Upper lobe of left lung (tissue), 6 donors: Measurements from ENCODE around the gene ATP6V1C2. TPM values are rescaled to one million over a fixed set of nuclear protein-coding genes. Genes with fewer than 3 reads are reported as not detected.

Experiments used
- ATAC-seq, 2 donors: fragments of 200-7000 bp; cut with Tn5 transposase; one replicate each; pipeline ENCODE4 v1.9.1; 2022; ENCODE audit warnings: mild to moderate bottlenecking in 2 of 2, moderate library complexity in 2 of 2; ENCODE audit not compliant: low FRiP score in 2 of 2
- DNase-seq, 2 donors: peaks; one replicate each; pipeline ENCODE4 v3.0.0-alpha.2; 2019 to 2020
- H3K27ac ChIP-seq, 4 donors: fragments of 200-600 bp; sonication (generic); one replicate each; pipeline ENCODE4 v1.5.1; 2016 to 2019
- H3K27me3 ChIP-seq, 4 donors: fragments of 200-600 bp; sonication (generic); one replicate each; pipeline ENCODE4 v1.5.1; 2017 to 2019
- H3K36me3 ChIP-seq, 4 donors: fragments of 200-600 bp; sonication (generic); one replicate each; pipeline ENCODE4 v1.5.1; 2016 to 2019
- H3K4me1 ChIP-seq, 4 donors: fragments of 200-600 bp; sonication (generic); one replicate each; pipeline ENCODE4 v1.5.1; 2018 to 2019
- H3K4me3 ChIP-seq, 4 donors: fragments of 200-600 bp; sonication (generic); one replicate each; pipeline ENCODE4 v1.5.1; 2017 to 2019; ENCODE audit warnings: mild to moderate bottlenecking in 2 of 4, moderate library complexity in 1 of 4
- H3K9me3 ChIP-seq, 4 donors: fragments of 200-600 bp; sonication (generic); one replicate each; pipeline ENCODE4 v1.5.1; 2018 to 2019
- CTCF ChIP-seq, 6 experiments: fragments of 450-650 bp in 4 of 6; fragments of 200-600 bp in 2 of 6; sonication (generic) in 2 of 6; IDR thresholded peaks; one replicate each; pipeline ENCODE4 v1.5.1; 2016 to 2019; ENCODE audit warnings: antibody characterized with exemption in 6 of 6
- EP300 ChIP-seq, 4 donors: sonication (generic); formaldehyde crosslinking; IDR thresholded peaks; one replicate each; pipeline ENCODE4 v1.5.1; 2017; ENCODE audit warnings: antibody characterized with exemption in 4 of 4, control low read depth in 2 of 4
- POLR2A ChIP-seq, 4 donors: fragments of 450-650 bp; IDR thresholded peaks; one replicate each; pipeline ENCODE4 v1.5.1; 2016 to 2017; ENCODE audit warnings: antibody characterized with exemption in 4 of 4, mild to moderate bottlenecking in 2 of 4
- POLR2AphosphoS5 ChIP-seq, 2 donors: sonication (generic); formaldehyde crosslinking; IDR thresholded peaks; one replicate each; pipeline ENCODE4 v1.5.1; 2017; ENCODE audit warnings: antibody characterized with exemption in 2 of 2
- WGBS, 2 donors: methylation state at CpG; one replicate each; pipeline ENCODE4 v1.1.5; 2017 to 2018; 5-methylcytosine and 5-hydroxymethylcytosine counted together
- total RNA-seq, 6 donors: library from RNA; depleted of rRNA in 4 of 6; stranded (reverse); fragments of >200 nt in 4 of 6; gene quantifications; one replicate each; pipeline versions ENCODE4 v1.1.0 to v1.2.1, GENCODE V29; 2016 to 2021
- donor health status: DM: no; HTN: no; CAD: no; lungs with moderate emphysema.
- donor health status: DM: no; HTN: yes; CAD: no; lungs with severe emphysema.

The ATP6V1C2 gene
- total RNA-seq, 6 donors from 2014 or later, result 0.81 to 92.2 (median 2.4) TPM

GRCh38 chr2:10704034-10704594, 17.3 kb upstream of the ATP6V1C2 start:
- WGBS, 2 donors, result 91 to 92% methylated on average over 9 of the region's 9 CpGs
- no peaks in the 10 kb centered on the region for H3K4me1 ChIP-seq
- TF ChIP-seq EP300 (IDR thresholded peaks at IDR 0.05), result no peak
- no peak for DNase-seq
- H3K4me3 ChIP-seq, result no peak overlapping the region
- no peaks in the 10 kb centered on the region for H3K27me3 ChIP-seq
- H3K36me3 ChIP-seq, result no peaks in the 10 kb centered on the region
- H3K27ac ChIP-seq, result no peak overlapping the region
- H3K9me3 ChIP-seq, result no peaks in the 10 kb centered on the region
- ATAC-seq, result no peak

- H3K4me1 ChIP-seq, result no peaks in the 10 kb centered on the region
- 95 to 96% methylated on average over 5 of the region's 5 CpGs for WGBS, 2 donors
These were observed 15.4 kb upstream of the ATP6V1C2 start for GRCh38 chr2:10706033-10706432.

GRCh38 chr2:10707831-10708230, 13.6 kb upstream of the ATP6V1C2 start:
- no peak for ATAC-seq
- Histone ChIP-seq H3K9me3 (no peaks in the 10 kb centered on the region), H3K36me3 (no peaks in the 10 kb centered on the region), H3K27ac (no peak overlapping the region), H3K27me3 (no peaks in the 10 kb centered on the region), H3K4me1 (no peaks in the 10 kb centered on the region), H3K4me3 (no peak overlapping the region)
- DNase-seq, result no peak
- TF ChIP-seq POLR2AphosphoS5 (IDR thresholded peaks at IDR 0.05), result no peak
- no peak for TF ChIP-seq CTCF (IDR thresholded peaks at IDR 0.05)
- TF ChIP-seq POLR2A (IDR thresholded peaks at IDR 0.05), result no peak
- TF ChIP-seq EP300 (IDR thresholded peaks at IDR 0.05), result no peak
- WGBS, 2 donors, result 71 to 75% methylated on average over 10 of the region's 10 CpGs

More at GRCh38 chr2:10706033-10706432, 15.4 kb upstream of the ATP6V1C2 start:
- no peak for ATAC-seq
- no peak overlapping the region for H3K27ac ChIP-seq
- TF ChIP-seq POLR2A (IDR thresholded peaks at IDR 0.05) (no peak), POLR2AphosphoS5 (IDR thresholded peaks at IDR 0.05) (no peak), EP300 (IDR thresholded peaks at IDR 0.05) (no peak), CTCF (IDR thresholded peaks at IDR 0.05) (no peak)
- H3K27me3 ChIP-seq, result no peaks in the 10 kb centered on the region
- no peak overlapping the region for H3K4me3 ChIP-seq
- no peak for DNase-seq
- H3K36me3 ChIP-seq, result no peaks in the 10 kb centered on the region
- H3K9me3 ChIP-seq, result no peaks in the 10 kb centered on the region

- Histone ChIP-seq H3K4me3 (no peak overlapping the region), H3K4me1 (no peaks in the 10 kb centered on the region), H3K9me3 (no peaks in the 10 kb centered on the region), H3K27ac (no peak overlapping the region), H3K36me3 (no peaks in the 10 kb centered on the region), H3K27me3 (no peaks in the 10 kb centered on the region)
- no peak for DNase-seq
- peak in 1 of 2 donors; percentile 58 for ATAC-seq
- TF ChIP-seq POLR2A (IDR thresholded peaks at IDR 0.05), result no peak
- peak in 3 of 6 experiments; percentile 12 to 16 (median 12) for TF ChIP-seq CTCF (IDR thresholded peaks at IDR 0.05)
- no peak for TF ChIP-seq POLR2AphosphoS5 (IDR thresholded peaks at IDR 0.05)
- no peak for TF ChIP-seq EP300 (IDR thresholded peaks at IDR 0.05)
- 34 to 39% methylated on average over 7 of the region's 7 CpGs for WGBS, 2 donors
These were observed 12.0 kb upstream of the ATP6V1C2 start for GRCh38 chr2:10709290-10709939.

GRCh38 chr2:10712185-10712809, 9.1 kb upstream of the ATP6V1C2 start:
- TF ChIP-seq POLR2A (IDR thresholded peaks at IDR 0.05), result no peak
- TF ChIP-seq EP300 (IDR thresholded peaks at IDR 0.05), result no peak
- no peak for TF ChIP-seq POLR2AphosphoS5 (IDR thresholded peaks at IDR 0.05)
- no peak for TF ChIP-seq CTCF (IDR thresholded peaks at IDR 0.05)
- Histone ChIP-seq H3K27me3 (no peaks in the 10 kb centered on the region), H3K36me3 (no peaks in the 10 kb centered on the region), H3K4me3 (no peak overlapping the region), H3K4me1 (no peaks in the 10 kb centered on the region), H3K27ac (no peak overlapping the region), H3K9me3 (no peaks in the 10 kb centered on the region)
- no peak for ATAC-seq
- no peak for DNase-seq
- WGBS, 2 donors, result 28% methylated on average over 10 of the region's 10 CpGs
